ENCODE results near the gene UBAC2.

DNA sequence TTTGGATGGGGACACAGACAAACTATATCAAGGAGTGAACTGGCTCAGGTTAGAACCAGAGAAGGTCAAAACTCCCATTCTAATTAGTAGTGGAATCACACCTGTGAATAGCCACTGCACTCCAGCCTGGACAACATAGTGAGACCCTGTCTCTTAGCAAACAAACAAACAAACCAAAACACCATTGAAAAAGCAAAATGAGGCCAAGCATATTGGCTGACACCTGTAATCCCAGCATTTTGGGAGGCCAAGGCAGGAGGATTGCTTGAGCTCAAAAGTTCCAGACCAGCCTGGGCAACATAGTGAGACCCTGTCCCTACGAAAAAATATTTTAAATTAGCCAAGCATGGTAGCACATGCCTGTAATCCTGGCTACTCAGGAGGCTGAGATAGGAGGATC, 39.1 kb upstream of the UBAC2 start:
- TF ChIP-seq, protein P1, sequence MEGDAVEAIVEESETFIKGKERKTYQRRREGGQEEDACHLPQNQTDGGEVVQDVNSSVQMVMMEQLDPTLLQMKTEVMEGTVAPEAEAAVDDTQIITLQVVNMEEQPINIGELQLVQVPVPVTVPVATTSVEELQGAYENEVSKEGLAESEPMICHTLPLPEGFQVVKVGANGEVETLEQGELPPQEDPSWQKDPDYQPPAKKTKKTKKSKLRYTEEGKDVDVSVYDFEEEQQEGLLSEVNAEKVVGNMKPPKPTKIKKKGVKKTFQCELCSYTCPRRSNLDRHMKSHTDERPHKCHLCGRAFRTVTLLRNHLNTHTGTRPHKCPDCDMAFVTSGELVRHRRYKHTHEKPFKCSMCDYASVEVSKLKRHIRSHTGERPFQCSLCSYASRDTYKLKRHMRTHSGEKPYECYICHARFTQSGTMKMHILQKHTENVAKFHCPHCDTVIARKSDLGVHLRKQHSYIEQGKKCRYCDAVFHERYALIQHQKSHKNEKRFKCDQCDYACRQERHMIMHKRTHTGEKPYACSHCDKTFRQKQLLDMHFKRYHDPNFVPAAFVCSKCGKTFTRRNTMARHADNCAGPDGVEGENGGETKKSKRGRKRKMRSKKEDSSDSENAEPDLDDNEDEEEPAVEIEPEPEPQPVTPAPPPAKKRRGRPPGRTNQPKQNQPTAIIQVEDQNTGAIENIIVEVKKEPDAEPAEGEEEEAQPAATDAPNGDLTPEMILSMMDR (conservative IDR thresholded peaks at IDR 0.05; ENCODE audit: low read depth, low read length) = no peak
- no peak for TF ChIP-seq EZH2 (IDR thresholded peaks at IDR 0.05; ENCODE audit: borderline replicate concordance, low read depth, low read length, poor library complexity, severe bottlenecking)
